ENCODE data around the gene IKBKG.

DNA sequence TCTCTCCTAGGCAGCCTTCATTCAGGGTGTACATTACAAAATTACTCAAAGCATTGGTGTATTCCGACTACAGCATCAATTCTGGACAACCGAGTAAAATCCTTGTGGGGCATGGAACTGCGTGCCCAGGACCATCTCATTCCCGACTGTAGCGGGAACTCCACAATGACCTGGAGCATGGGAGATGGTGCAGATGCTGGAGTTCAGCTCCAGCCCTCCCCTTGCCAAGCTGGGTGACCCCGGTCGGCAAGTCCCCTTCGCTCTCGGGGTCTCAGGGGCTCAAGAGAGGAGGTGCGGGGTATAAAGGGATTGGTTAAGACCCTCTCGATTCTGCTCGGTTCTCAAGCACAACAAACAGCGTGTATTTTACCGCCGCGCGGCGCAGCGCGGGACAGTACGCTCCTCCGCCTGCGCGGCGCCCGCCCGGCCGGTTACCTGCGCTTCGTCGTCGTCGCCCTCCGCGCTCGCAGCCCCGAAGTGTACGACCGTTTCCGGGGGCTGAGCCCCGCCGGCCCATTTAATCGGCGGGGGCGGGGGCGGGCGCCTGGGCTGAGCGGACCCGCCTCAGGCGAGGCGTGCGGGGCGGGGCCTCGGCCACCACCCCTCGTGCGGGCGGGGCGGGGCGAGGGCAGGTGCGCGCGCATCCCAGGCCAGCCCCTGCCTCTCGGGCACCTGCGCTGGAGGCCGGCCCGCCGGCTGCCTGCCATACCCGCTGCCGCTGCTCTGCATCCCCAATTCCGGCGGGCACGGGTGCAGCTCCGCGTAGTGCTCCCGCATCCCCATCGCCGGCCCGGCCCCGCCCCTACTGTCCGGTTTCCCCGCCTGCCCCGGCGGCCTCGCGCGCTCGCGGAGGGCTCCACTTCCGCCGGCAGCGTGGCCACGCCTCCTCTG, 821 bp upstream of the IKBKG start, which contains the start of gene G6PD:
- TF ChIP-seq GATA2 (IDR thresholded peaks at IDR 0.05; ENCODE audit: low read depth, low read length) (no peak), GATA3 (IDR thresholded peaks at IDR 0.05; ENCODE audit: low read depth, low read length) (no peak)
